Ishikawa (cell line): ENCODE results near the gene ARHGAP11A.

ENCODE experiments used
- CEBPB ChIP-seq: IDR thresholded peaks from 2 replicates; pipeline ENCODE4 v1.6.1; 2012
- CREB1 ChIP-seq: IDR thresholded peaks from 2 replicates; pipeline ENCODE4 v1.6.1; 2012; ENCODE audit warnings: low read depth
- EGR1 ChIP-seq: IDR thresholded peaks from 2 replicates; pipeline ENCODE4 v1.6.1; 2012
- EP300 ChIP-seq: IDR thresholded peaks from 2 replicates; pipeline ENCODE4 v1.6.1; 2012; ENCODE audit warnings: borderline replicate concordance
- FOXM1 ChIP-seq: IDR thresholded peaks from 2 replicates; pipeline ENCODE4 v1.6.1; 2012; ENCODE audit warnings: low read depth, borderline replicate concordance
- MAX ChIP-seq: IDR thresholded peaks from 2 replicates; pipeline ENCODE4 v1.6.1; 2012
- NFIC ChIP-seq: IDR thresholded peaks from 2 replicates; pipeline ENCODE4 v1.6.1; 2012
- RAD21 ChIP-seq: IDR thresholded peaks from 2 replicates; pipeline ENCODE4 v1.6.1; 2012; ENCODE audit warnings: low read depth
- REST ChIP-seq: IDR thresholded peaks from 2 replicates; pipeline ENCODE4 v1.6.1; 2012; ENCODE audit warnings: low read depth, mild to moderate bottlenecking
- TAF1 ChIP-seq: IDR thresholded peaks from 2 replicates; pipeline ENCODE4 v1.6.1; 2012; ENCODE audit warnings: low read depth, mild to moderate bottlenecking
- TCF12 ChIP-seq: IDR thresholded peaks from 2 replicates; pipeline ENCODE4 v1.6.1; 2012; ENCODE audit warnings: low read depth
- TEAD4 ChIP-seq: IDR thresholded peaks from 2 replicates; pipeline ENCODE4 v1.6.1; 2012
- USF1 ChIP-seq: IDR thresholded peaks from 2 replicates; pipeline ENCODE4 v1.6.1; 2012
- YY1 ChIP-seq: IDR thresholded peaks from 2 replicates; pipeline ENCODE4 v1.6.1; 2012; ENCODE audit warnings: low read depth
- ZBTB7A ChIP-seq: IDR thresholded peaks from 2 replicates; pipeline ENCODE4 v1.6.1; 2012; ENCODE audit warnings: low read depth

ARHGAP11A gene

GRCh38 chr15:32687556-32687955 lies 72.3 kb downstream of the ARHGAP11A start:
- TF ChIP-seq EGR1 = no peak
- no peak for TF ChIP-seq TEAD4
- TF ChIP-seq CEBPB = no peak

- no peak for TF ChIP-seq REST
- TF ChIP-seq FOXM1 = no peak
- TF ChIP-seq NFIC = no peak
- no peak for TF ChIP-seq TAF1
- no peak for TF ChIP-seq TEAD4
- TF ChIP-seq TCF12 = no peak
- TF ChIP-seq CREB1 = no peak
- TF ChIP-seq MAX = no peak
- TF ChIP-seq EGR1 = no peak
- TF ChIP-seq EP300 = no peak
- no peak for TF ChIP-seq ZBTB7A
- no peak for TF ChIP-seq YY1
- no peak for TF ChIP-seq USF1
- TF ChIP-seq CEBPB = no peak
- TF ChIP-seq RAD21 = no peak
Observed at GRCh38 chr15:32688151-32688639, 72.9 kb downstream of the ARHGAP11A start.
